Endothelial cell (in vitro differentiated cells): ENCODE measurements around the gene MYADM. TPM values are rescaled to one million over a fixed set of nuclear protein-coding genes. Genes with fewer than 3 reads are reported as not detected.
A peak's percentile ranks its signal among the peaks of the same experiment; 100 is the strongest.

ENCODE experiments used
- DNase-seq: peaks from one replicate; pipeline ENCODE4 v3.0.0; 2021; ENCODE audit warnings: low spot score
- H3K27ac Mint-ChIP-seq: one replicate; pipeline ENCODE4 v1.8.0; 2021; ENCODE audit warnings: mixed read lengths, inconsistent platforms; ENCODE audit not compliant: unreplicated experiment
- H3K27me3 Mint-ChIP-seq: one replicate; pipeline ENCODE4 v1.8.0; 2021; ENCODE audit warnings: mild to moderate bottlenecking, moderate library complexity, mixed read lengths, inconsistent platforms; ENCODE audit not compliant: unreplicated experiment
- H3K36me3 Mint-ChIP-seq: one replicate; pipeline ENCODE4 v1.8.0; 2021; ENCODE audit warnings: mild to moderate bottlenecking, low read depth, mixed read lengths, inconsistent platforms; ENCODE audit not compliant: unreplicated experiment
- H3K4me1 Mint-ChIP-seq: one replicate; pipeline ENCODE4 v1.8.0; 2021; ENCODE audit warnings: mild to moderate bottlenecking, mixed read lengths, inconsistent platforms; ENCODE audit not compliant: unreplicated experiment
- H3K4me3 Mint-ChIP-seq: one replicate; pipeline ENCODE4 v1.8.0; 2021; ENCODE audit warnings: mild to moderate bottlenecking, mixed read lengths, inconsistent platforms; ENCODE audit not compliant: unreplicated experiment
- H3K9me3 Mint-ChIP-seq: one replicate; pipeline ENCODE4 v1.8.0; 2021; ENCODE audit warnings: mixed read lengths, inconsistent platforms; ENCODE audit not compliant: unreplicated experiment
- CTCF ChIP-seq: fragments of 200-600 bp; sonication (generic); IDR thresholded peaks from one replicate; pipeline ENCODE4 v1.5.0; 2021; ENCODE audit warnings: antibody characterized with exemption; ENCODE audit not compliant: unreplicated experiment
- total RNA-seq: library from RNA; stranded (reverse); fragmentation: NEBNext Ultra II Directional; extraction: Animal tissue kit (Norgen Biotek cat#: 25700); gene quantifications from one replicate; pipeline ENCODE4 v1.2.1, GENCODE V29; 2021; ENCODE audit not compliant: unreplicated experiment

Gene MYADM
- total RNA-seq, 1 donor from 2014 or later: 123 TPM

GRCh38 chr19:53865523-53865917 is 2.2 kb upstream of the MYADM start:
- Mint-ChIP-seq H3K27me3 (peaks cover 35% of the 10 kb centered on the region), H3K4me3 (peak overlapping the region; percentile 76), H3K4me1 (peaks cover 13% of the 10 kb centered on the region)

GRCh38 chr19:53865918-53866864 is 1.5 kb upstream of the MYADM start:
- Mint-ChIP-seq H3K36me3 (peaks cover 13% of the 10 kb centered on the region), H3K27ac (peak overlapping the region; percentile 99), H3K4me1 (peaks cover 19% of the 10 kb centered on the region), H3K4me3 (peak overlapping the region; percentile 87), H3K9me3 (no peaks in the 10 kb centered on the region), H3K27me3 (peaks cover 40% of the 10 kb centered on the region)
- TF ChIP-seq CTCF: no peak
- peak; percentile 73 for DNase-seq

More at GRCh38 chr19:53865523-53865917, 2.2 kb upstream of the MYADM start:
- Mint-ChIP-seq H3K36me3 (peaks cover 8% of the 10 kb centered on the region), H3K9me3 (no peaks in the 10 kb centered on the region), H3K27ac (peak overlapping the region; percentile 91)
- DNase-seq: no peak
- TF ChIP-seq CTCF: no peak

- H3K9me3 Mint-ChIP-seq: no peaks in the 10 kb centered on the region
- H3K4me3 Mint-ChIP-seq: peak overlapping the region; percentile 87
- peaks cover 19% of the 10 kb centered on the region for H3K36me3 Mint-ChIP-seq
- DNase-seq: no peak
- peak overlapping the region; percentile 99 for H3K27ac Mint-ChIP-seq
- peaks cover 24% of the 10 kb centered on the region for H3K4me1 Mint-ChIP-seq
- peaks cover 46% of the 10 kb centered on the region for H3K27me3 Mint-ChIP-seq
- no peak for TF ChIP-seq CTCF
These were observed 838 bp upstream of the MYADM start for GRCh38 chr19:53866865-53867224.

- peak overlapping the region; percentile 99 for H3K4me3 Mint-ChIP-seq
- H3K27ac Mint-ChIP-seq: peak overlapping the region; percentile 100
- DNase-seq: peak; percentile 57
- peaks cover 24% of the 10 kb centered on the region for H3K36me3 Mint-ChIP-seq
- H3K9me3 Mint-ChIP-seq: no peaks in the 10 kb centered on the region
- peaks cover 49% of the 10 kb centered on the region for H3K27me3 Mint-ChIP-seq
- no peak for TF ChIP-seq CTCF
- peaks cover 29% of the 10 kb centered on the region for H3K4me1 Mint-ChIP-seq
These were observed 608 bp downstream of the MYADM start for GRCh38 chr19:53868091-53868891.
